A673 (cell line): ENCODE data around the gene CYP2A13.

Experiments
- CTCF ChIP-seq: fragments of 300-800, 200-600 bp; sonication (generic); conservative IDR thresholded peaks from 2 replicates; pipeline ENCODE4 v1.5.1; 2017; ENCODE audit warnings: low read depth, mild to moderate bottlenecking, antibody characterized with exemption, low read length, moderate library complexity, mixed read lengths
- EZH2 ChIP-seq: fragments of 200-600 bp; sonication (generic); IDR thresholded peaks from 2 replicates; pipeline ENCODE4 v1.6.1; 2017; ENCODE audit warnings: borderline replicate concordance, low read depth, mild to moderate bottlenecking, mixed read lengths, antibody characterized with exemption, low read length; ENCODE audit not compliant: poor library complexity, severe bottlenecking

DNA sequence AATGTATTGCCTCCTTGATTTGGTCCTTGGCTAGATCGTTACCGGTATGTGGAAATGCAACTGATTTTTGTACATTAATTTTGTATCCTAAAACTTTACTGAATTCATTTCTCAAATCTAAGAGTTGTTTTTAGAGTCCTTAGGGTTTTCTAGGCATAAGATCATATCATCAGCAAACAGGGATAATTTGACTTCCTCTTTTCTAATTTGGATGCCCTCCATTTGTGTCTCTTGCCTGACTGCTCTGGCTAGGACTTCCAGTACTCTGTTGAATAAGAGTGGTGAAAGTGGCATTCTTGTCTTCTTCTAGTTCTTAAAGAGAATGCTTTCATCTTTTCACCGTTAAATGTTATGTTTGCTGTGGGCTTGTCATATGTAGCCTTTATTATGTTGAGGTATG lies 12.0 kb upstream of the CYP2A13 start:
- TF ChIP-seq CTCF (no peak), EZH2 (no peak)
